RPMI8226 (cell line): ENCODE data around the gene SHISA8.
"Not testable (repeated sequence)": the region's sequence is repeated elsewhere in the genome, so short reads cannot be mapped to it uniquely, and the experiment has no call there.

Experiments used
- DNase-seq: peaks from one replicate; pipeline ENCODE4 v3.0.0-alpha.2; 2015

SHISA8 gene

GRCh38 chr22:41915035-41915785 lies at the start of gene SHISA8:
Gene SHISA8 (minus strand): TSS chr22:41915074. CDS start chr22:41914667, 407 bp downstream.
- peak; percentile 65 for DNase-seq

- no peak for DNase-seq
These were observed 49.2 kb upstream of the SHISA8 start for GRCh38 chr22:41964112-41964491.

- DNase-seq, result no peak
These were observed 48.7 kb upstream of the SHISA8 start for GRCh38 chr22:41963453-41964111.

GRCh38 chr22:41957941-41958556 lies 43.2 kb upstream of the SHISA8 start:
- DNase-seq, result no peak

- DNase-seq, result no peak
These were observed 37.8 kb upstream of the SHISA8 start for GRCh38 chr22:41952713-41953112.

GRCh38 chr22:41951898-41952474 lies 37.1 kb upstream of the SHISA8 start, which contains the start of gene SMIM45:
Gene SMIM45 (plus strand): TSS chr22:41952150.
- no peak for DNase-seq

- no peak for DNase-seq
These were observed 34.6 kb upstream of the SHISA8 start for GRCh38 chr22:41949297-41949965.

GRCh38 chr22:41948928-41949296 lies 34.0 kb upstream of the SHISA8 start:
- DNase-seq, result not testable (repeated sequence)

GRCh38 chr22:41948142-41948541 lies 33.3 kb upstream of the SHISA8 start:
- no peak for DNase-seq

- DNase-seq, result no peak
These were observed 32.7 kb upstream of the SHISA8 start for GRCh38 chr22:41947424-41948080.

GRCh38 chr22:41946629-41947423 lies 32.0 kb upstream of the SHISA8 start, which contains the start of gene CENPM:
Gene CENPM (minus strand): TSS chr22:41947152. CDS start chr22:41947076, 76 bp downstream.
- peak; percentile 95 for DNase-seq

- no peak for DNase-seq
These were observed 28.9 kb upstream of the SHISA8 start for GRCh38 chr22:41943661-41944209.

GRCh38 chr22:41940832-41941765 lies 26.2 kb upstream of the SHISA8 start:
- DNase-seq, result peak; percentile 74

GRCh38 chr22:41939981-41940831 lies 25.3 kb upstream of the SHISA8 start:
- no peak for DNase-seq

GRCh38 chr22:41936894-41937169 lies 22.0 kb upstream of the SHISA8 start:
- no peak for DNase-seq

GRCh38 chr22:41935509-41935908 lies 20.6 kb upstream of the SHISA8 start:
- no peak for DNase-seq

- no peak for DNase-seq
These were observed 20.1 kb upstream of the SHISA8 start for GRCh38 chr22:41935015-41935351.

- no peak for DNase-seq
These were observed 19.6 kb upstream of the SHISA8 start for GRCh38 chr22:41934284-41935014.
